Measurements from ENCODE around the gene RPS4Y1. TPM values are rescaled to one million over a fixed set of nuclear protein-coding genes. Genes with fewer than 3 reads are reported as not detected.

RPS4Y1 gene
- total and polyA plus RNA-seq, 4 donors, result 153 to 159 TPM; not detected in 2

GRCh38 chrY:2883561-2883960, 42.2 kb downstream of the RPS4Y1 start:
- no peak overlapping the region for H3K27ac ChIP-seq (ENCODE audit: low read depth in 1 of 2, low read length in 2 of 2)

More at GRCh38 chrY:2883561-2883960, 42.2 kb downstream of the RPS4Y1 start:
- Histone ChIP-seq H3K27me3 (ENCODE audit: control insufficient read depth in 4 of 4, insufficient read depth in 4 of 4, low read length in 3 of 4) (no peaks in the 10 kb centered on the region), H3K9me3 (ENCODE audit: control insufficient read depth in 4 of 4, low read length in 3 of 4) (no peaks in the 10 kb centered on the region), H3K4me3 (ENCODE audit: low read depth in 1 of 3, low read length in 3 of 3) (no peak overlapping the region), H3K4me1 (ENCODE audit: control insufficient read depth in 4 of 4, insufficient read depth in 4 of 4, low read length in 3 of 4) (no peaks in the 10 kb centered on the region), H3K9ac (ENCODE audit: low read depth in 1 of 2, low read length in 2 of 2) (no peak overlapping the region), H3K36me3 (ENCODE audit: control insufficient read depth in 4 of 4, insufficient read depth in 3 of 4, low read depth in 1 of 4, low read length in 3 of 4) (no peaks in the 10 kb centered on the region)
- 71% methylated on average over 1 of the region's 1 CpG for WGBS
- no peak for TF ChIP-seq JUND (IDR thresholded peaks at IDR 0.05)
- no peak for TF ChIP-seq MAX (IDR thresholded peaks at IDR 0.05)
- TF ChIP-seq ATF3 (IDR thresholded peaks at IDR 0.05), result no peak
- no peak for TF ChIP-seq ZBTB33 (IDR thresholded peaks at IDR 0.05)
- TF ChIP-seq FOXA1 (IDR thresholded peaks at IDR 0.05), result no peak
- TF ChIP-seq YY1 (IDR thresholded peaks at IDR 0.05), result no peak
- no peak for TF ChIP-seq EGR1 (IDR thresholded peaks at IDR 0.05; ENCODE audit: low read depth in 2 of 2)
- TF ChIP-seq SP1 (IDR thresholded peaks at IDR 0.05), result no peak
- no peak for TF ChIP-seq HNF4A (conservative IDR thresholded peaks at IDR 0.05)
- TF ChIP-seq NR2F2 (IDR thresholded peaks at IDR 0.05), result no peak
- no peak for TF ChIP-seq CTCF (IDR thresholded peaks at IDR 0.05; ENCODE audit: low read depth, low read length, missing input control)
- TF ChIP-seq REST (IDR thresholded peaks at IDR 0.05), result no peak
- TF ChIP-seq TAF1 (conservative IDR thresholded peaks at IDR 0.05), result no peak
- no peak for TF ChIP-seq RXRA (IDR thresholded peaks at IDR 0.05)
- no peak for TF ChIP-seq RAD21 (IDR thresholded peaks at IDR 0.05)
- TF ChIP-seq GABPA (IDR thresholded peaks at IDR 0.05 in 1 of 2, conservative IDR thresholded peaks at IDR 0.05 in 1 of 2), result no peak
- no peak for TF ChIP-seq HNF4G (IDR thresholded peaks at IDR 0.05)
- no peak for DNase-seq (ENCODE audit: low spot score)

Data from liver (tissue), 9 donors.